MV-4-11 (cell line): ENCODE data around the gene PLEKHJ1.

ENCODE experiments used
- DNase-seq: peaks from one replicate; lab custom pipeline; 2025; lab: John Stamatoyannopoulos, UW

PLEKHJ1 gene

GRCh38 chr19:2269244-2270156 lies 33.4 kb upstream of the PLEKHJ1 start:
- DNase-seq: peak; percentile 96

- DNase-seq: no peak
Observed at GRCh38 chr19:2268861-2269243, 32.7 kb upstream of the PLEKHJ1 start.

GRCh38 chr19:2268480-2268830 lies 32.3 kb upstream of the PLEKHJ1 start:
- no peak for DNase-seq

- peak; percentile 97 for DNase-seq
Observed at GRCh38 chr19:2266183-2266993, 30.3 kb upstream of the PLEKHJ1 start.

GRCh38 chr19:2261438-2262172 lies 25.5 kb upstream of the PLEKHJ1 start:
- DNase-seq: peak; percentile 31

GRCh38 chr19:2260341-2260805 lies 24.2 kb upstream of the PLEKHJ1 start:
- DNase-seq: no peak

- no peak for DNase-seq
Observed at GRCh38 chr19:2259336-2259735, 23.2 kb upstream of the PLEKHJ1 start.

GRCh38 chr19:2255982-2256685 lies 20.0 kb upstream of the PLEKHJ1 start, which contains the start of gene JSRP1:
TSS of gene JSRP1 (minus strand) at chr19:2256417. CDS start at chr19:2255314, 1,103 bp downstream.
- DNase-seq: no peak

GRCh38 chr19:2255112-2255845 lies 19.1 kb upstream of the PLEKHJ1 start:
- DNase-seq: no peak

- DNase-seq: no peak
Observed at GRCh38 chr19:2254064-2254872, 18.1 kb upstream of the PLEKHJ1 start.

GRCh38 chr19:2253106-2254063 lies 17.3 kb upstream of the PLEKHJ1 start:
- DNase-seq: peak; percentile 33

GRCh38 chr19:2252797-2253105 lies 16.6 kb upstream of the PLEKHJ1 start:
- no peak for DNase-seq

- DNase-seq: no peak
Observed at GRCh38 chr19:2252055-2252796, 16.1 kb upstream of the PLEKHJ1 start.

- no peak for DNase-seq
Observed at GRCh38 chr19:2251106-2252054, 15.3 kb upstream of the PLEKHJ1 start.

- DNase-seq: no peak
Observed at GRCh38 chr19:2250766-2251105, 14.6 kb upstream of the PLEKHJ1 start.

GRCh38 chr19:2249880-2250765 lies 14.0 kb upstream of the PLEKHJ1 start:
- no peak for DNase-seq
